ENCODE results near the gene OR56A4.

GRCh38 chr11:5955586-5955985, 51.2 kb downstream of the OR56A4 start:
- TF ChIP-seq CTCF (IDR thresholded peaks at IDR 0.05) (no peak), POLR2A (IDR thresholded peaks at IDR 0.05) (no peak)

All from thyroid gland (tissue), 4 donors.